Ovary (tissue), 3 donors: ENCODE data around the gene MCAT.

Source experiments
- POLR2A ChIP-seq: fragments of 450-650 bp; IDR thresholded peaks from one replicate; pipeline ENCODE4 v1.6.1; 2017; ENCODE audit warnings: antibody characterized with exemption, mild to moderate bottlenecking, moderate library complexity
- TF ChIP-seq, protein P1 (sequence below), 3 donors: fragments of 450-650 bp in 2 of 3; fragments of 200-600 bp in 1 of 3; IDR thresholded peaks; one replicate each; pipeline versions ENCODE4 v1.5.1 to v1.8.0; 2016 to 2022; ENCODE audit warnings: antibody characterized with exemption in 3 of 3, mild to moderate bottlenecking in 1 of 3
- donor health status: DM: no; HTN: no; CAD: no.

DNA sequence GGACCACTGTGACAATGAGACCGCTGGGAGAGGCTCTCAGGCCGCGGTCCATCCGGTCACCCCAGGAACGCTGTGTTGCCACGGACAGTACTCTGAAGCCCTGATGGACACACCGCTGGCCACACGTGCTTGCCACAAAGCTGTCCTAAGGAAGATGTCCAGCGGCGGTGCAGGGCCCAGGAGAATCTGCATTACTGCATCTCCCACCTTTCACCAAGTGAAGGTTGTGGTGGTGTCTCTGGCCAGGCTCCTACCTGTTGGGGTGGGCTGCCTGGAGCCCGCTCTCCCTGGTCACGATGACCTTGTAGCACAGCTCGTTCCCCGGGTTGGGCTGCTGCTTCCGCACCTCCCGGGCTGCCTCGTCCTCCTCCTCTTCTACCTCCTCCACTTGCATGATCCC lies 39.5 kb upstream of the MCAT start:
- TF ChIP-seq, protein P1, sequence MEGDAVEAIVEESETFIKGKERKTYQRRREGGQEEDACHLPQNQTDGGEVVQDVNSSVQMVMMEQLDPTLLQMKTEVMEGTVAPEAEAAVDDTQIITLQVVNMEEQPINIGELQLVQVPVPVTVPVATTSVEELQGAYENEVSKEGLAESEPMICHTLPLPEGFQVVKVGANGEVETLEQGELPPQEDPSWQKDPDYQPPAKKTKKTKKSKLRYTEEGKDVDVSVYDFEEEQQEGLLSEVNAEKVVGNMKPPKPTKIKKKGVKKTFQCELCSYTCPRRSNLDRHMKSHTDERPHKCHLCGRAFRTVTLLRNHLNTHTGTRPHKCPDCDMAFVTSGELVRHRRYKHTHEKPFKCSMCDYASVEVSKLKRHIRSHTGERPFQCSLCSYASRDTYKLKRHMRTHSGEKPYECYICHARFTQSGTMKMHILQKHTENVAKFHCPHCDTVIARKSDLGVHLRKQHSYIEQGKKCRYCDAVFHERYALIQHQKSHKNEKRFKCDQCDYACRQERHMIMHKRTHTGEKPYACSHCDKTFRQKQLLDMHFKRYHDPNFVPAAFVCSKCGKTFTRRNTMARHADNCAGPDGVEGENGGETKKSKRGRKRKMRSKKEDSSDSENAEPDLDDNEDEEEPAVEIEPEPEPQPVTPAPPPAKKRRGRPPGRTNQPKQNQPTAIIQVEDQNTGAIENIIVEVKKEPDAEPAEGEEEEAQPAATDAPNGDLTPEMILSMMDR (IDR thresholded peaks at IDR 0.05) = no peak
- TF ChIP-seq POLR2A = no peak
